GM12878 (cell line): ENCODE results near the gene STAG1. TPM values are rescaled to one million over a fixed set of nuclear protein-coding genes. Genes with fewer than 3 reads are reported as not detected.

ENCODE experiments used
- ATAC-seq: fragments of 200-7000 bp; cut with Tn5 transposase; 3 replicates; pipeline ENCODE4 v1.9.1; 2020; ENCODE audit warnings: mild to moderate bottlenecking, moderate library complexity
- BruUV-seq: library from RNA; stranded (reverse); fragments of 400-500 nt; replicated peaks from 2 replicates; lab custom pipeline; 2021; lab: Mats Ljungman, UMichigan
- CTCF ChIA-PET: fragments of 300-600 bp; sonication (Branson Sonifier 250); formaldehyde crosslinking; extraction: SDS; loops from one replicate; lab custom pipeline; 2021; ENCODE audit warnings: inconsistent platforms; lab: Yijun Ruan, JAX
- POLR2A ChIA-PET: fragments of 350-600 bp; formaldehyde crosslinking; extraction: SDS; loops from one replicate; lab custom pipeline; 2021; ENCODE audit warnings: inconsistent platforms; lab: Charles Lee
- RAD21 ChIA-PET: fragments of 300-600 bp; sonication (Branson Sonifier 250); formaldehyde crosslinking; loops from one replicate; lab custom pipeline; 2023; ENCODE audit warnings: antibody characterized with exemption; ENCODE audit not compliant: unreplicated experiment; lab: Charles Lee
- SMC1A ChIA-PET: fragments of 300-600 bp; sonication (Branson Sonifier 250); formaldehyde crosslinking; loops from one replicate; lab custom pipeline; 2023; ENCODE audit not compliant: unreplicated experiment, uncharacterized antibody; lab: Charles Lee
- DNase-seq: peaks from one replicate; pipeline ENCODE4 v3.0.0-alpha.2; 2011; ENCODE audit warnings: low read depth, low spot score
- FAIRE-seq: peaks from 3 replicates; lab custom pipeline; 2011; peaks lifted over from hg19 to GRCh38; lab: Jason Lieb, UNC
- H2AFZ ChIP-seq: 2 replicates; pipeline ENCODE4 v1.6.0; 2011; ENCODE audit warnings: low read depth, low read length, control low read depth; ENCODE audit not compliant: control insufficient read depth
- H3K27ac ChIP-seq: 2 replicates; pipeline ENCODE4 v1.5.1; 2011; ENCODE audit warnings: control low read depth; ENCODE audit not compliant: control insufficient read depth, insufficient read depth
- H3K27me3 ChIP-seq, 2 experiments: replicated peaks in 1 of 2; 2 replicates each; pipeline versions ENCODE4 v1.6.0 to v1.6.1; 2011; ENCODE audit warnings: low read length in 1 of 2; ENCODE audit not compliant: control insufficient read depth in 2 of 2, insufficient read depth in 2 of 2
- H3K36me3 ChIP-seq, 2 experiments: 2 replicates each; pipeline ENCODE4 v1.5.1; 2011; ENCODE audit warnings: low read length in 1 of 2; ENCODE audit not compliant: control insufficient read depth in 2 of 2, insufficient read depth in 2 of 2
- H3K4me1 ChIP-seq: 2 replicates; pipeline ENCODE4 v1.6.1; 2011; ENCODE audit warnings: mild to moderate bottlenecking, low read length, moderate library complexity, mixed read lengths; ENCODE audit not compliant: control insufficient read depth, insufficient read depth
- H3K4me2 ChIP-seq: 2 replicates; pipeline ENCODE4 v1.6.0; 2011; ENCODE audit warnings: control low read depth; ENCODE audit not compliant: control insufficient read depth, insufficient read depth
- H3K4me3 ChIP-seq: fragments of 200-600 bp; sonication (generic); 2 replicates; pipeline ENCODE4 v1.5.1; 2016
- H3K79me2 ChIP-seq: 2 replicates; pipeline ENCODE4 v1.6.0; 2011; ENCODE audit warnings: low read length; ENCODE audit not compliant: control insufficient read depth, insufficient read depth
- H3K9ac ChIP-seq: 2 replicates; pipeline ENCODE4 v1.8.0; 2011; ENCODE audit warnings: low read length, control low read depth, mixed read lengths; ENCODE audit not compliant: control insufficient read depth, insufficient read depth
- H3K9me3 ChIP-seq: replicated peaks from 3 replicates; pipeline ENCODE4 v1.5.1; 2011; ENCODE audit warnings: mild to moderate bottlenecking, low read length; ENCODE audit not compliant: control insufficient read depth, insufficient read depth
- H4K20me1 ChIP-seq: 2 replicates; pipeline ENCODE4 v1.6.0; 2011; ENCODE audit not compliant: control insufficient read depth, insufficient read depth
- CHD4 ChIP-seq: fragments of 200-600 bp; sonication (generic); IDR thresholded peaks from 2 replicates; pipeline ENCODE4 v1.6.1; 2016; ENCODE audit warnings: mild to moderate bottlenecking
- CTCF ChIP-seq, 3 experiments: IDR thresholded peaks in 2 of 3; conservative IDR thresholded peaks in 1 of 3; 2 replicates each; pipeline ENCODE4 v1.5.1; 2011; ENCODE audit warnings: low read depth in 3 of 3, low read length in 3 of 3, mild to moderate bottlenecking in 3 of 3, control low read depth in 2 of 3, moderate library complexity in 2 of 3, inconsistent platforms in 1 of 3, mixed read lengths in 1 of 3; ENCODE audit not compliant: control insufficient read depth in 2 of 3, insufficient read depth in 1 of 3; ENCODE audit errors: extremely low read depth in 1 of 3
- DPF2 ChIP-seq: fragments of 450-650 bp; IDR thresholded peaks from 2 replicates; pipeline ENCODE4 v1.6.1; 2017; ENCODE audit warnings: mild to moderate bottlenecking
- EED ChIP-seq: sonication (generic); IDR thresholded peaks from 2 replicates; pipeline ENCODE4 v1.6.1; 2016; ENCODE audit warnings: antibody characterized with exemption, low read depth
- MEF2B ChIP-seq: fragments of 450-650 bp; IDR thresholded peaks from 2 replicates; pipeline ENCODE4 v1.6.1; 2018; ENCODE audit warnings: mild to moderate bottlenecking, moderate library complexity; ENCODE audit not compliant: partially characterized antibody, poor library complexity, severe bottlenecking
- NFYB ChIP-seq: IDR thresholded peaks from 2 replicates; pipeline ENCODE4 v1.6.1; 2011; ENCODE audit warnings: low read depth, mild to moderate bottlenecking, low read length, improper control_type of control experiment, moderate library complexity; ENCODE audit not compliant: insufficient read depth
- PAX5 ChIP-seq: IDR thresholded peaks from 2 replicates; pipeline ENCODE4 v1.6.1; 2011; ENCODE audit warnings: low read depth, low read length, borderline replicate concordance
- POLR2AphosphoS5 ChIP-seq: IDR thresholded peaks from 2 replicates; pipeline ENCODE4 v1.6.1; 2011; ENCODE audit warnings: mild to moderate bottlenecking, low read length, inconsistent platforms
- SRF ChIP-seq, 2 experiments: IDR thresholded peaks; 2 replicates each; pipeline ENCODE4 v1.6.1; 2011; ENCODE audit warnings: low read depth in 2 of 2, low read length in 2 of 2, mild to moderate bottlenecking in 1 of 2, moderate library complexity in 1 of 2
- TCF12 ChIP-seq: IDR thresholded peaks from 2 replicates; pipeline ENCODE4 v1.6.1; 2011; ENCODE audit warnings: low read depth, mild to moderate bottlenecking, low read length
- WGBS: methylation state at CpG from one replicate; pipeline ENCODE4 v1.1.6; 2016; ENCODE audit warnings: low lambda C conversion rate; ENCODE audit not compliant: insufficient replicate concordance, insufficient coverage; ENCODE audit errors: missing lambda C conversion rate; 5-methylcytosine and 5-hydroxymethylcytosine counted together
- in situ Hi-C: fragments of 300-500 bp; cut with MboI; formaldehyde crosslinking; loops from 9 replicates; pipeline ENCODE4 v1.14.3; 2018; ENCODE audit warnings: mixed read lengths
- intact Hi-C: fragments of 100-400 bp; cut with micrococcal nuclease; formaldehyde crosslinking; loops from one replicate; pipeline ENCODE4 v1.14.2; 2022; ENCODE audit not compliant: unreplicated experiment
- polyA plus RNA-seq, 11 experiments: library from polyadenylated mRNA; depleted of rRNA in 4 of 11; unstranded in 6 of 11; stranded (reverse) in 5 of 11; fragments of >200 nt; fragmentation: Nextera tagmentation in 4 of 11; fragmentation: Illumina TruSeq in 1 of 11; extraction: Ambion mirVana in 4 of 11; extraction: Trizol in 1 of 11; gene quantifications; 1 replicate in 1 of 11; 2 replicates in 10 of 11; pipeline versions ENCODE4 v1.2.1 to v1.2.3, GENCODE V29; 2011 to 2016; ENCODE audit warnings: inconsistent platforms in 2 of 11, missing spikeins in 2 of 11, low read depth in 1 of 11
- total RNA-seq, 4 experiments: library from RNA; depleted of rRNA in 3 of 4; stranded (reverse); fragments of >200 nt in 3 of 4; fragmentation: Illumina TruSeq in 1 of 4; extraction: Trizol in 1 of 4; gene quantifications; 2 replicates each; pipeline versions ENCODE4 v1.2.1 to v1.2.3, GENCODE V29; 2013 to 2021
- TF ChIP-seq, protein P1 (sequence below): fragments of 450-650 bp; IDR thresholded peaks from 2 replicates; pipeline ENCODE4 v1.6.1; 2014; ENCODE audit warnings: mild to moderate bottlenecking
- TF ChIP-seq, protein P2 (sequence below): fragments of 450-650 bp; formaldehyde crosslinking; IDR thresholded peaks from 2 replicates; pipeline ENCODE4 v1.4.0; 2022; ENCODE audit warnings: mild to moderate bottlenecking, moderate library complexity
- TF ChIP-seq, protein P3 (sequence below): fragments of 450-650 bp; IDR thresholded peaks from 2 replicates; pipeline ENCODE4 v1.6.1; 2017; ENCODE audit warnings: mild to moderate bottlenecking

Gene STAG1
- total and polyA plus RNA-seq, 10 of the 15 experiments (the other 5 are each of a cell fraction or from before 2014, with no cell fraction given) = 4.4 to 30.1 (median 20.2) TPM

DNA sequence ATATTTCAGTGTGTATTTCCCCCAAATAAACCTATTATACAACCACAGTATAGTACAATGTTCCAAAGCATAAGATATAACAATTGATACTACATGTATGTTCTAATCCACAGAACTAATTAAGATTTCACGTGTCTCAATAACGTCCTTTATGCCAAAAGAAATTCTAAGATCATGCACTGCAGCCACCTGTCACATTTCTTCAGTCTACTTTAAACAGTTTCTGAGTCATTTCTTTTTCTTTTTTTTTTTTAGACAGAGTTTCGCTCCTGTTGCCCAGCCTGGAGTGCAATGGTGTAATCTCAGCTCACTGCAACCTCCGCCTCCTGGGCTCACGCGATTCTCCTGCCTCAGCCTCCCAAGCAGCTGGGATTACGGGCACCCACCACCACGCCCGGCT, 190.2 kb downstream of the STAG1 start:
- 91% methylated on average over 8 of the region's 9 CpGs for WGBS
- no peaks in the 10 kb centered on the region for H4K20me1 ChIP-seq
- no peaks in the 10 kb centered on the region for H3K4me1 ChIP-seq
- POLR2A ChIA-PET = no interaction called here
- BruUV-seq = no TSS peak
- H3K9ac ChIP-seq = no peak overlapping the region
- no peak overlapping the region for H3K4me2 ChIP-seq
- FAIRE-seq (no peak), DNase-seq (no peak), ATAC-seq (no peak)
- no peaks in the 10 kb centered on the region for H3K27me3 ChIP-seq
- no peaks in the 10 kb centered on the region for H3K79me2 ChIP-seq
- H2AFZ ChIP-seq = no peak overlapping the region
- H3K36me3 ChIP-seq = no peaks in the 10 kb centered on the region; a peak in 1 of 4 replicates
- no peak overlapping the region for H3K4me3 ChIP-seq
- SMC1A ChIA-PET = no interaction called here
- RAD21 ChIA-PET = no interaction called here
- CTCF ChIA-PET = no interaction called here
- no peaks in the 10 kb centered on the region for H3K9me3 ChIP-seq
- in situ Hi-C loops = no loop called here
- H3K27ac ChIP-seq = no peak overlapping the region
- intact Hi-C loops = no loop called here
- no peak for TF ChIP-seq CHD4
- TF ChIP-seq CTCF (IDR thresholded peaks at IDR 0.05 in 2 of 3, conservative IDR thresholded peaks at IDR 0.05 in 1 of 3; ENCODE audit: control insufficient read depth in 2 of 3, extremely low read depth in 1 of 3, insufficient read depth in 1 of 3, low read depth in 3 of 3, low read length in 3 of 3) = no peak
- TF ChIP-seq TCF12 = no peak
- TF ChIP-seq MEF2B = no peak
- TF ChIP-seq EED = no peak
- no peak for TF ChIP-seq DPF2
- TF ChIP-seq, protein P1, sequence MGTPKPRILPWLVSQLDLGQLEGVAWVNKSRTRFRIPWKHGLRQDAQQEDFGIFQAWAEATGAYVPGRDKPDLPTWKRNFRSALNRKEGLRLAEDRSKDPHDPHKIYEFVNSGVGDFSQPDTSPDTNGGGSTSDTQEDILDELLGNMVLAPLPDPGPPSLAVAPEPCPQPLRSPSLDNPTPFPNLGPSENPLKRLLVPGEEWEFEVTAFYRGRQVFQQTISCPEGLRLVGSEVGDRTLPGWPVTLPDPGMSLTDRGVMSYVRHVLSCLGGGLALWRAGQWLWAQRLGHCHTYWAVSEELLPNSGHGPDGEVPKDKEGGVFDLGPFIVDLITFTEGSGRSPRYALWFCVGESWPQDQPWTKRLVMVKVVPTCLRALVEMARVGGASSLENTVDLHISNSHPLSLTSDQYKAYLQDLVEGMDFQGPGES = no peak
- TF ChIP-seq, protein P2, sequence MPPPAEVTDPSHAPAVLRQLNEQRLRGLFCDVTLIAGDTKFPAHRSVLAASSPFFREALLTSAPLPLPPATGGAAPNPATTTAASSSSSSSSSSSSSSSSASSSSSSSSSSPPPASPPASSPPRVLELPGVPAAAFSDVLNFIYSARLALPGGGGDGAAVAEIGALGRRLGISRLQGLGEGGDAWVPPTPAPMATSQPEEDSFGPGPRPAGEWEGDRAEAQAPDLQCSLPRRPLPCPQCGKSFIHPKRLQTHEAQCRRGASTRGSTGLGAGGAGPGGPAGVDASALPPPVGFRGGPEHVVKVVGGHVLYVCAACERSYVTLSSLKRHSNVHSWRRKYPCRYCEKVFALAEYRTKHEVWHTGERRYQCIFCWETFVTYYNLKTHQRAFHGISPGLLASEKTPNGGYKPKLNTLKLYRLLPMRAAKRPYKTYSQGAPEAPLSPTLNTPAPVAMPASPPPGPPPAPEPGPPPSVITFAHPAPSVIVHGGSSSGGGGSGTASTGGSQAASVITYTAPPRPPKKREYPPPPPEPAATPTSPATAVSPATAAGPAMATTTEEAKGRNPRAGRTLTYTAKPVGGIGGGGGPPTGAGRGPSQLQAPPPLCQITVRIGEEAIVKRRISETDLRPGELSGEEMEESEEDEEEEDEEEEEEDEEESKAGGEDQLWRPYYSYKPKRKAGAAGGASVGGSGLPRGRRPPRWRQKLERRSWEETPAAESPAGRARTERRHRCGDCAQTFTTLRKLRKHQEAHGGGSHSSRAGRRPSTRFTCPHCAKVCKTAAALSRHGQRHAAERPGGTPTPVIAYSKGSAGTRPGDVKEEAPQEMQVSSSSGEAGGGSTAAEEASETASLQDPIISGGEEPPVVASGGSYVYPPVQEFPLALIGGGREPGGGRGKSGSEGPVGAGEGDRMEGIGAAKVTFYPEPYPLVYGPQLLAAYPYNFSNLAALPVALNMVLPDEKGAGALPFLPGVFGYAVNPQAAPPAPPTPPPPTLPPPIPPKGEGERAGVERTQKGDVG (CRISPR knock-in tag) = no peak
- no peak for TF ChIP-seq PAX5
- no peak for TF ChIP-seq POLR2AphosphoS5
- TF ChIP-seq, protein P3, sequence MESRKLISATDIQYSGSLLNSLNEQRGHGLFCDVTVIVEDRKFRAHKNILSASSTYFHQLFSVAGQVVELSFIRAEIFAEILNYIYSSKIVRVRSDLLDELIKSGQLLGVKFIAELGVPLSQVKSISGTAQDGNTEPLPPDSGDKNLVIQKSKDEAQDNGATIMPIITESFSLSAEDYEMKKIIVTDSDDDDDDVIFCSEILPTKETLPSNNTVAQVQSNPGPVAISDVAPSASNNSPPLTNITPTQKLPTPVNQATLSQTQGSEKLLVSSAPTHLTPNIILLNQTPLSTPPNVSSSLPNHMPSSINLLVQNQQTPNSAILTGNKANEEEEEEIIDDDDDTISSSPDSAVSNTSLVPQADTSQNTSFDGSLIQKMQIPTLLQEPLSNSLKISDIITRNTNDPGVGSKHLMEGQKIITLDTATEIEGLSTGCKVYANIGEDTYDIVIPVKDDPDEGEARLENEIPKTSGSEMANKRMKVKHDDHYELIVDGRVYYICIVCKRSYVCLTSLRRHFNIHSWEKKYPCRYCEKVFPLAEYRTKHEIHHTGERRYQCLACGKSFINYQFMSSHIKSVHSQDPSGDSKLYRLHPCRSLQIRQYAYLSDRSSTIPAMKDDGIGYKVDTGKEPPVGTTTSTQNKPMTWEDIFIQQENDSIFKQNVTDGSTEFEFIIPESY = no peak
- no peak for TF ChIP-seq SRF (IDR thresholded peaks at IDR 0.05; ENCODE audit: low read depth in 2 of 2, low read length in 2 of 2)
- no peak for TF ChIP-seq NFYB
